ENCODE measurements around the gene CFAP65.

CFAP65 gene, protein sequence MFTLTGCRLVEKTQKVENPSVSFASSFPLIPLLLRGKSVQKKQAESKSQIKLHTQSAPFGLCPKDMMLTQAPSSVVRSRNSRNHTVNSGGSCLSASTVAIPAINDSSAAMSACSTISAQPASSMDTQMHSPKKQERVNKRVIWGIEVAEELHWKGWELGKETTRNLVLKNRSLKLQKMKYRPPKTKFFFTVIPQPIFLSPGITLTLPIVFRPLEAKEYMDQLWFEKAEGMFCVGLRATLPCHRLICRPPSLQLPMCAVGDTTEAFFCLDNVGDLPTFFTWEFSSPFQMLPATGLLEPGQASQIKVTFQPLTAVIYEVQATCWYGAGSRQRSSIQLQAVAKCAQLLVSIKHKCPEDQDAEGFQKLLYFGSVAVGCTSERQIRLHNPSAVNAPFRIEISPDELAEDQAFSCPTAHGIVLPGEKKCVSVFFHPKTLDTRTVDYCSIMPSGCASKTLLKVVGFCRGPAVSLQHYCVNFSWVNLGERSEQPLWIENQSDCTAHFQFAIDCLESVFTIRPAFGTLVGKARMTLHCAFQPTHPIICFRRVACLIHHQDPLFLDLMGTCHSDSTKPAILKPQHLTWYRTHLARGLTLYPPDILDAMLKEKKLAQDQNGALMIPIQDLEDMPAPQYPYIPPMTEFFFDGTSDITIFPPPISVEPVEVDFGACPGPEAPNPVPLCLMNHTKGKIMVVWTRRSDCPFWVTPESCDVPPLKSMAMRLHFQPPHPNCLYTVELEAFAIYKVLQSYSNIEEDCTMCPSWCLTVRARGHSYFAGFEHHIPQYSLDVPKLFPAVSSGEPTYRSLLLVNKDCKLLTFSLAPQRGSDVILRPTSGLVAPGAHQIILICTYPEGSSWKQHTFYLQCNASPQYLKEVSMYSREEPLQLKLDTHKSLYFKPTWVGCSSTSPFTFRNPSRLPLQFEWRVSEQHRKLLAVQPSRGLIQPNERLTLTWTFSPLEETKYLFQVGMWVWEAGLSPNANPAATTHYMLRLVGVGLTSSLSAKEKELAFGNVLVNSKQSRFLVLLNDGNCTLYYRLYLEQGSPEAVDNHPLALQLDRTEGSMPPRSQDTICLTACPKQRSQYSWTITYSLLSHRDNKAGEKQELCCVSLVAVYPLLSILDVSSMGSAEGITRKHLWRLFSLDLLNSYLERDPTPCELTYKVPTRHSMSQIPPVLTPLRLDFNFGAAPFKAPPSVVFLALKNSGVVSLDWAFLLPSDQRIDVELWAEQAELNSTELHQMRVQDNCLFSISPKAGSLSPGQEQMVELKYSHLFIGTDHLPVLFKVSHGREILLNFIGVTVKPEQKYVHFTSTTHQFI (N-terminal part only)

DNA sequence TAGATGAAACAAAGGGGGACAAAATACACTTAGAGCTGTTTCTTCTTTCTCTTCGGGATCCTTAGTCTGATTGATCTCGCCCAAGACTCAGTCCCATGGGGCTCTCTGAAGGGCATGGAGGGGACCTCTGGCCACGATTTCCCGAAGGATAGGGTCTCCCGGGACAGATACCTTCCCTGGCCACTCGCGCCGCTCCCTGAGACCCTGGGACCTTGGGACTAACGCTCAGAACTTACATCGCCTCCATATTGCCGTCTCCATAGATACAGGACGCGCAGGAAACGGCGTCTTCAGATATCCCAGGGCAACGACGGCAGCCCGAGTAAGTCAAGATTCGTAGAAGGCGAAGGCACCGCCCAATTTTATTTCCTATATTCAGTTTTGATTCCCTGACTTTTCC lies at the start of gene CFAP65:
CFAP65 (minus strand) TSS at position 265 of the 400 bp plus-strand sequence. CDS start 2,468 bp downstream, outside the sequence.
- DNase-seq: peak in 1 of 2 donors; percentile 28

DNA sequence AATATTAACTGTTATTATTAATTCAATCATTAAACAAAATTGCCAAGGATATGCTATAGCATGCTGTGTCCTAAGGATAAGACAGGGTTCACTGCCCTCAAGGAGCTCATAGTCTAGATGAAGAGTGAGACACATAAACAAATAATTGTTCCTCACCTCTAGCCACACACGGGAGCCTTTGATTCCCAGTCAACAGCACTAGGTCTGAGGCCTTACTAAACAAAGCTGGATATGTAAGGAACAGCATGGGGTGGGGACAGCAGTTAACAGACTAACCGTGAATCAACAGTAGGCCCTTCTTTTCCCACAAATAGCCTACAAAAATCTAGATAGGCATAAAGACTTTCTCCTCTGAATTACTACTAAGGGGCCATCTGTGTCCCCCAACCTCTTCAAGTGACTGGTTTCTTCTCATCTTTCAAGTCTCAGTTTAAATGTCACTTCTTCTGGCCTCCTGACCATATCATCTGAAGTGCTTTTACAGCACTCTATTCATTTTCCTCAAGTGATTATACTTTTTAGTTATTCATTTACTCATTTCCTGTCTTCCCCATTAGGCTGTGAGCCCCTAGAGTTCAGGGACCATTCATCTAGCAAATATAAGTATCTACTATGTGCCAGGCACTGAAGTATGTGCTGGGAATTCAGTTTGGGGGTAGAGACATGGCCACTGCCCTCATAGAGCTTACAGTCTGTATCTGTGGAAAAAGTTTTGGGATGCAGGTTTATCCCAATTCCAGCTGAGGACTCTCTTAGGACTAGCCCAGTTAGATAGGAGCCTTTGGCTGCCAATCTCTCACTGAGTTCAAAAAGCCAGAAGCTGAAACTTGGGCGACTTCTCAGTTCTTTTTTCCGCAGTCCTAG lies 49.4 kb upstream of the CFAP65 start:
- no peak for DNase-seq

DNA sequence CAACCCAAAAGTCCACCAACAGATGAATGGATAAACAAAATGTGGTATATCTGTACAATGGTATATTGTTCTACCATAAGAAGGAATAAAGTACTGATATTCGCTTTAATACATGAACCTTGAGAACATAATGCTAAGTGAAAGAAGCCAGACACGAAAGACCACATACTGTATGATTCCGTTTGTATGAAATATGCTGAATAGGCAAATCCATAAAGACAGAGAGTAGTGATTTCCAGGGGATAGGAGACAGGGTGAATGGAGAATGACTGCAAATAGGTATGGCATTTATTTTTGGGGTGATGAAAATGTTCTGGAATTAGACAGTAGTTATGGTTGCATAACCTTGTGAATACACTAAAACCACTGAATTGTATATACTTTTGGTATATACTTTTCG lies 48.0 kb upstream of the CFAP65 start:
- no peak for DNase-seq

DNA sequence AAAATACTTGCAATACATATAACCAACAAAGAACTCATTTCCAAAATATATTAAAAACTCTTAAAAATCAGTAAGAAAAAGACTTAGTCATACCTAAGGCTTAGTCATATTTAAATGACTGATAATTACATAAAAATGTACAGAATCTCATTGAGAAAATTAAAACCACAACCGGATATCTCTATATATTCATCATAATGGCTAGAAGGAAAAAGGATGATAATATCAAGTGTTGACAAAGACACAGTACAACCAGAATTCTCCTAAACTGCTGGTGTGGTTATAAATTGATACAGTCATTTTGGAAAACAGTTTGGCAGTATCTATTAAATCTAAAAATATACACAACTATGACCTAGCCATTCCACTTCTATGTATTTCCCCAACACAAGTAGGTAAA lies 46.5 kb upstream of the CFAP65 start:
- no peak for DNase-seq

DNA sequence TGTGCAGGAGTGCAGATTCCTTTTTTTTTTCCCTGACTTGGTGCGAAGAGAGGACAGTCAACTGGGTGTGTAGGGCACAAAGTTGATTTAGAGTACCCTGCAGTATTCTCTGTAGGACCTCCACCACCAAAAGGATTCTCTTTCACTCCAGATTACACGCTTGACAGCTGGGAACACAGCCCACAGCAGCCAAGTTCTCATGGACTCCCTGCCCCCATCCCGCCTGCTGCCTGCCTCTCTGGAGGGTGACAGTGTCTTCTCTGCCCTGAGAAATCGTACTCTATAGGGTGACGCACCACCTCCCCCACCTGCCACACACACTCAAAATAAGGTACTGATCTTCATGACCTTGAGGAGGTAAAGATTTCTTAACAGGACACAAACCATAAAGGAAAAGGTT lies 46.0 kb upstream of the CFAP65 start:
- DNase-seq: no peak

DNA sequence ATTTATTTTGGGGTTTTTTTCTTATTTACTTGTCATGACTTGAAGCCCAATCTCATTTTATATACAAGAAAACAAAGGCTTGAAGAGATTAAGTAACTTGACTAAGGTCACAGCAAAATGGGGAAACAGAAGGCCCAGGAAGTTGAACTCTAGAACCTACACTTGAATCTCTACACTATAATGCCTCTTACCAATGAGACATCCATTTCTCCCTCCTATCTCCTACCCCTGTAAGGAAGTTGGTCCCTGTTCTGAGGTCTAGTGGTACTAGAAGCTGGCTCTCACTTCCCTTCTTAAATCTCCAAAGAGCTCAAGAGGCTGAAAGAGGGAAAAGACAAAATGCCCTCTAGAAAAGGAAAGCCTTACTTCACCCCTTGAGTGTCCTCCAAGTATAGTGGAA lies 44.9 kb upstream of the CFAP65 start:
- no peak for DNase-seq

DNA sequence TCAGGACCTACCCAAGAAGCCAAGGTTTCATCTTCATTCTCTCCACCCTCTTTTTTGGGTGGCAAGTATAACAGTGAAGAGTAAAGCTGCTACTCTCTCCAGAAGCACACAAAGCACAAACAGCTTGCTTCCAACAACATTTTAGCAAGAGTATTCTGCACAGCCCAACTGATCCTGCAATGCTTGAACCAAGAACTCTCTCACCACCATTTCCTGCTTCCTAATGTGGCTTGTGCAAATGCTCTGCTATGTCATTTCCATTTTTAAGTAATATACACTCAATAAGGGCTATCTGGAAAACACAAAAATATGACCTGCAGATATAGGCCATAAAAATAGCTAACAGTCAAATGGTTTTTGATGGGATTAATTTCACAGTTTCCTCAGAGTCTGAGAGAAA lies 43.5 kb upstream of the CFAP65 start:
- no peak for DNase-seq

DNA sequence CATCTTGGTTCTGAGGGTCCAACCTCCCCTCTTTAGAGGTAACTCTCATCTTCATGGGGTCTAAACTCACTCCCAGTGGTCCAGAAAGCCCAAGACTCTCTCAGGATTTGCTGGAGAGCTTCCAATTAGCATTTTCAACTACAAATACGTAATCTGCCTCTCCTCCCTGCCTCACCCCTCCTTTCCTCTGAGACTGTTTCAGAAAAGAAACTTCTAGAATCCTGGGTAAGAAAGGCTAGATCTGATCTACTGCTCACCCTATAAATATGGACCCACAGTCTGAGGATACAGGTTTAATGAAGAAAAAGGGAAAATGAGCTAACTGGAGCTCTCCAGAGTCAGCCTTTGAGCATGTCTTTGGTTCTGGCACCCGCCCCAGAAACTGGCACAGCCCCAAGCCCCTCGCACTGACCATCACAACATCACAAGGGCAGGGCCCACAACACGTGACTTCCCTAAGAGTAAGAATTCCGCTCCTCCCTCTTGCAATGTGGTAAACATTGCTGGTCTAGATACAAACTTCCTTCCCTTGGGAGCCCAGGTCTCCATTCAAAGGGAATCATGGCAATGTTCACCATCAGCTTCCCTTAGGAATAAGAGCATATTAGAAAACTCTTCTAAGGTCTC lies 41.1 kb upstream of the CFAP65 start:
- DNase-seq: no peak

DNA sequence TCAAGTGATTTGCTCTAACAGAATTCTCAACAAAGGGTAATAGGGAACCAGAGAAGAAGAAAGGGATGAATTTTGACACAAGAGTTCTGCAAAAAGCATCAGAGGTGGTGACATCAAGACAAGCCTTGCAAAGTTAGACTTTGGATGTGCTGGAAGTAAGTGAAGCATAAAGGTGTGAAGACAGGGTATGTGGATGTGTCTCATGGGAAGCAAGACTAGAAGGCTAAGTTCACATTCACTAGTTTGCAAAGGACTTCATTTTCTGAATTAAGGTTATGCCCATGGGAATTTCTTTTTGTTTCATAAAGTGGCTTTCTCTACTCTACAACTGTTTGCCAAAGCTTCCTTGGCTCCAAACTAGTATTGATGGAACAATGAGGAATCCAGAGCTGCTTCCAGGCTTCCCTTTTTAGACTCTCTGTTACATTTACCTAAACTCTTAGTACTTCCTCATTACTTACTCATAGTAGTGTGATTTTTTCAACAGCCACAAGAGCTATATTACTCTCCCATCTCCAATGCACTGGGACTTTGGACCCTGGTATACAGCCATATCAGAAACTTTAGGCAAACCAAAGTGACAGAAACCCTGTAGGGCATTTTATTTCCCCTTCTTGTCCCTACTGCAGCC lies 40.5 kb upstream of the CFAP65 start:
- DNase-seq: no peak

DNA sequence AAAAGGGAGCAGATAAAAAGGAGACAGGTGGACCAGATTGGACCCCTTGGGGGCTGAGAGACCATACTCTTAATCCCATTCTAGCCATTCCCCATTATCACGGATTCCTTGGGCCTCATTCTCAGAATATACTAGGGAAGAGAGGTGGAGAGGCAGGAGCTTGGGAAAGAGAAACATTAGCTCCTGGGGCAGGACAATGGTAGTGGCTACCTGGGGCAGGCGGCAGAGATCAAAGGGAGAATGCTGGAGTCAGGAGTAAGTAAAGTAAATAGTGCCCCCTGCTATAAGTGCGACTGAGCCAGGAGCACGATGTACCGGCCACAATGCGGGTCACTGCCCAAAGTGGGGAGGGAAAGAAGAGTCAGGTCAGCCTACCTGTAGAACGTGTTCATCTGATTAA lies 39.8 kb upstream of the CFAP65 start:
- no peak for DNase-seq

DNA sequence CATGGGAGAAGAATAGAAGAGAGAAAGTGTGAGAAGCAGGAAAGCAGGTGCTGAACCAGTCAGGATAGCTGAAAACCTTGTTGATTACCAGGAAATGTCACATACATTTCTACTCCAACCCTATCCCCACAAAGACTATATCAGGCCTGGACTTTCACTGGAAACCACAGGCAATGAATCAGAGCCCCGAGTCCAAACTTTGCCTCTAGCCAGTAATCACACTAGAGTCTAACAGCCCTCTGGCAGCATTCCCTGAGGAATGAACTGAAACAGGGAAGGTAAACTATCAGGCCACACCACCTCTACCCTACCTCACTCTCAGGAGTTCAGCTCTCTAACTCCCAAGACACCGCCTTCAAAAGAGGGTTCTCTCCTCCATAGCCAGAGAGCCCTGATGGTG lies 38.1 kb upstream of the CFAP65 start:
- no peak for DNase-seq

DNA sequence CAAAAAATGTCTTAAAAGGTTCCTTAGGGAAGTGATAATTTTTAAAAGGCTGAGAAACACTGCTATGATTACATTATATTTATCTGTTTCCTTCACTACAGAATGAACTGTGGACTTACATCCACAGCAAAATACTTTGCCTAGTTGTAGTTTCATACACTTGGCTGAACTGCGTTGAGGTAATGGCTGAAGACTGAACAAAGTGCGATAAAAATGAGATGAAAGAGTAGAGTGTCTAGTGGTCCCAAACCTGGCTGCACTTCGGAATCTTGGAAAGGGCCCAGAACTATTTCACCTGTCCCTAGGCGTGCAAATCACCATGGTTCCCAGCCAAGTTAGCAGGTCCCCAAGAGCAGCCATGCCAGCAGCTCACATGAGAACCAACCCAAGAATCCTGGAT lies 37.6 kb upstream of the CFAP65 start:
- no peak for DNase-seq

DNA sequence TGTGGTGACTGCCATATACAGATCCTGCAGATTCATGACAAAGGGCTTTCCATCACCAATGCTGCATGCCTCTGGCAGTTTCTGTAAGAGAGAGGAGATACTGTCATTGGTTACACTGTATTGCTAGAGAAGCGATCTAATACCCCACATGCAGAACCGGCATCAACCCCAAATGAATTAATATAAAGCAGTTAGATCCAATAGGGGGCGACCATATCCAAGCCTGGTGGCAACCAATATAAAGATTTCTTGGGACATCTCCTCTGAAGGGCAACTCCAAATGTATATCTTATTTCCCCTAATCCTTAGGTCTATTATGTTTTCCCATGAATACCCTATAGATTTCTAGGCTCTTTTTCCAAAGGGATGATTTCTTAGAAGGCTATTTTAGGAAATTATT lies 36.8 kb upstream of the CFAP65 start:
- no peak for DNase-seq

DNA sequence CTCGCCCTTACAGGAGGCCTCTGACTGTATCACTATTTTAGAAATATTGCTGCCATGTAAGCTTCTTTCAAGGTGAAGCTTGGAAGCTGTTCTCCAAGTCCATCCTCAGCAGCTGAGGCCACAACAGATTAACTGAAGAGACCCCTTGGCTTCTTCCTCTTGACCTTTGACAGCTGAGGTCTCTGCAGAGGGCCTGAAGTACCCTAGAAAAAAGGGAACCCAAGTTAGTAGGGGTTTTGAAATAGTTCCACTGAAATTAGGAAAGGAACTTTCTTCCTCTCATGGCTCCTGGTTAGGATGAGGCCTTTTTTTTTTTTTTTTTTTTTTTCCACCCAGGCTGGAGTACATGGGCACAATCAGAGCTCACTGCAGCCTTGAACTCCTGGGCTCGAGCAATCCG lies 34.9 kb upstream of the CFAP65 start:
- DNase-seq: no peak

DNA sequence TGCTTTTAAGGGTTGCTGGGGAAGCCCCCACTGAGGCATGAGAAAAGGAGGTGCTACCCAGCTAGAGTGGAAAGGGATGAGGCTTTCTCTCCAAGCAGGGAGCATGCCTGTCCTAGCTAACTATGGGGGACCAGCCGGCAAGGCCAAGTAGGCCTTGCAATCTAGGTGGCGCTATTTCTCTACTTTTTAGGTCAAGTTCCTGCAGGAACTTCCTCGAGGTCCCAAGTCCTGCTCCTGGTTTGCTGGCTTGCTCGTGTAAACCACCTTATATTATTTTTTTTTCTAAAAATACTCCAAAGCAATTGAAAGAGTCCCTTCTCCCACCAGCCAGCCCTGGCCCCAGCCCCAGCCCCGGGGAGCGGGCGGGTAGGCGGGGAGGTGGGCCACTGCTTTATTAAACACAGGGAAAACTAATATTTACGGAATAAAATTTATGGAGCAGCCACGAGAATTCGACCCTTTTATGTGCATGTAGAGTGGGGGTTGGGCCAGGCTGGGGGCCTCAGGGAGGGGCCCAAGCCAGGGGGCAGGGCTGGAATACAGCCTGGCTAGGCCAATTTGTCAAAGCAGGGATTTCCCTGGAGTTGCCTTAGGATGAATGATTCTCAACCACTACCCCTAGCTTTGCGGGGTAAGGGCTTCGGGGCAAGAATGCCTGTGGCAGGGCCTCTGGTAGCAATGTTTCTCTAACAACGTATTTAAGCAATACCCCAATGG lies 32.3 kb upstream of the CFAP65 start:
- peak in 1 of 2 donors; percentile 25 for DNase-seq

DNA sequence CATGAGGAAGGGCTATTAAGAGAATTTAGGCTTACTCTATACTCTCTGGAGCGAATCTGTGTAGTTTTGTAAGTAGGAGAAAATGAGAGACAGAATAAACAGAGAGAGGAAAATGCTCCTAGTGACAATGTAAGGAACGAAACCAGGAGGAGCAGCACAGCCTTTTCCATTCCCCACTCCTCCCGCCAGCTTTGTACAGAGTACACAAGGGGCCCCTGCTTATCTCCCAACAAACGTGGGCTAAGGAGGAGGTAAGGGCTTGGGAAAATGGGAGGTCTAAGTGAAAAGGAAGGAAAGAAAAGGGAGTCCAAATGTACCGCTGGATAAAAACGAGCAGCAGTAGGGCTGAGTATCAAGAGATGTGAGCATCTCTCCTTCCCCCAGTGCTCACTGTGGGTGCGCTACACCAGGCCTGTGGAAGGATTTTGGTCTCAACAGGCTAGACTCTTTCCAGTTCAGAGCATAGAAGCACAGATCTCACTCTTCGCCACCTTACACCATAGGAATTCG lies 31.5 kb upstream of the CFAP65 start:
- DNase-seq: no peak

DNA sequence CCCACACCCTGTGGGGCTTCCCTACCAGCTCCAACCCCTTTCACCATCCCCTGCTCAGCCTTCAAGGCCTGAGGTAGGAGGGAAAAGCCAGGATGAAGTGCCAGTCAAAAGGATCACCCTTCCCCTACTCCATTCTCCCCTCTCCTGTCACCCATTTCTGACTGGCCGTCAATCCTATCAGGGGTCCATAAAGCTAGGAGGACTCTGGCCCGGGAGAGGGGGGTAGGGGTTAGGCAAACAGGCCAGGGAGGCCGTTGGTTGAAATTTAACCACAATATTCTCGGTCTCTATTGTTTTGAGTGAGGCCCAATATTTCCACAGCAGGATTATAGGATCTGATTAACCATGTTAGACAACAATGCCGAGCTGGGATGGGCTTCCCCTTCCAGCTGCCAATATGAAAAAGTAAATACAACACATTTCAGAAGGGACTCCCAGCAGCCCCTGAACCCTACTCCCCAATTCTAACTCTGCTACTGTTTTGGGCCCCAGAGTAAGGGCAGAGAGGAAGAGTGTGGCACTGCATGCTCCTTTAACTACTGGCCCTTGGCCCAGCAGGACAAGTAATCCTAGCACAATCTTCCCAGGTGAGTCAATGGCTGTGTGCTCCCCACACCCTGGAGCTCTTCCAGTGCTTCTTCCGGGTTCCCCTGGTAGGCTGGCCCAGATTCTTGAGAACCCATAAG lies 30.0 kb upstream of the CFAP65 start:
- no peak for DNase-seq

DNA sequence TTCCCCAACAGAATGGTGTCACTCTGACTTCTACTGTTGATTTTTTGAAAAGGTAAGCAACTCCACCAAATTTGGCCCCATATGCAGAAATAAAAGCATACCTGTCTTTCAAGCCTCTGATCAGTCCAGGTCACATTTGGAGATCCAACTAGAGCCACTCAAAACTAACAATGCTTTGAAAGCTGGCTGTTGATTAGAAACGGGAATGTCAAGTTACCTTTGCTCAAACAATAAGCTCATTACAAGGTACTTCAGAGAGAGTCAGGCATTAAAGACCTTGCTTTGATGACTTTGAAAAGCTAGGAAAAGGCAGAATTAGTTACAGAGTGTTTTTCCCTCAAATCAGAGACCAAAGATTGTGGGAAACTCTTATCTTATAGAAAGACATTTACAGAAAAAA lies 24.2 kb upstream of the CFAP65 start:
- DNase-seq: no peak

DNA sequence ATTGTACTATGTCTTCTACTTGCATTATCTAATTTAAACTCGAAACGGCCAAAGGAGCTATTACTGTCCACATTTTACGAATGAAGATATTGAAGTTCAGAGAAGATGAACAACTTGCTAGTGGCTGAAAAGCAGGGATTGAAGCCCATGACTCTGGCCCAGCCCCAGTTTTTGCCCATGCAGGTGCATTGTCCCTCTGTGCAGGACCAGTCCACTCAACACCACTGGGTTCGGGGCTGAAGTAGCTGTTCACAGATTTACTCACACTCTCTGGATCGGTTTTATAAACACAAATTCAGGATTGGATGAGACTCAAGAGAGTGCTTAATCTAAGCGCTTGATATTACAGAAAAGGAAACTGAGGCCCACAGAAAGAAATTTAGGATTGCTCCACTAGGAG lies 20.8 kb upstream of the CFAP65 start:
- DNase-seq: no peak
